Nephron progenitor cell (in vitro differentiated cells): ENCODE measurements around the gene WWTR1.

Source experiments
- DNase-seq: peaks from one replicate; pipeline ENCODE4 v3.0.0; 2021
- H3K27ac Mint-ChIP-seq: 2 replicates; pipeline ENCODE4 v1.8.0; 2021; ENCODE audit warnings: mild to moderate bottlenecking, moderate library complexity, mixed read lengths
- H3K27me3 Mint-ChIP-seq: 2 replicates; pipeline ENCODE4 v1.8.0; 2021; ENCODE audit warnings: mild to moderate bottlenecking, low read depth, mixed read lengths; ENCODE audit not compliant: poor library complexity
- H3K36me3 Mint-ChIP-seq: 2 replicates; pipeline ENCODE4 v1.8.0; 2021; ENCODE audit warnings: low read depth, mixed read lengths
- H3K4me1 Mint-ChIP-seq: 2 replicates; pipeline ENCODE4 v1.8.0; 2021; ENCODE audit warnings: mixed read lengths
- H3K4me3 Mint-ChIP-seq: 2 replicates; pipeline ENCODE4 v1.8.0; 2021; ENCODE audit warnings: mild to moderate bottlenecking, moderate library complexity, mixed read lengths
- H3K9me3 Mint-ChIP-seq: 2 replicates; pipeline ENCODE4 v1.8.0; 2021; ENCODE audit warnings: mild to moderate bottlenecking, moderate library complexity, mixed read lengths
- TF ChIP-seq, protein P1 (sequence below): fragments of 200-600 bp; sonication (generic); IDR thresholded peaks from 2 replicates; pipeline ENCODE4 v1.5.0; 2021; ENCODE audit warnings: antibody characterized with exemption

WWTR1 gene

DNA sequence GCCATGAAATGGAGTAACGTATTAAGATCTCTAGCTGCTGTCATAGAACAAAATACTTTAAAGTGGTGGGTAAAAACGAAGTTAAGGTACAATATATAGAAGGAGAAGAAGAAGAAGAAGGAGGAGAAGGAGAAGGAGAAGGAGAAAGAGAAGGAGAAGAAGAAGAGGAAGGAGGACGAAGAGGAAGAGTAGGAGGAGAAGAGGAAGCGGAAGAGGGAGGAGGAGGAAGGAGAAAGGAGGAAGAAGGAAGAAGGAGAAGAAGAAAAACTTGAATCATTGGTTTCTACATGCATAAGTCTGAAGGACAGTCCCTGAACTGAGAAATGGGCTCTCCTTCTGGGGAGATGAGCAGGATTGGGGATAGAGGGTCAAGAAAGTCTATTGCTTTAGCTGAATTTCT, 22.4 kb downstream of the WWTR1 start:
- peaks cover 6% of the 10 kb centered on the region for H3K9me3 Mint-ChIP-seq
- DNase-seq: no peak
- H3K27me3 Mint-ChIP-seq: no peaks in the 10 kb centered on the region
- H3K4me1 Mint-ChIP-seq: peaks cover 32% of the 10 kb centered on the region
- TF ChIP-seq, protein P1, sequence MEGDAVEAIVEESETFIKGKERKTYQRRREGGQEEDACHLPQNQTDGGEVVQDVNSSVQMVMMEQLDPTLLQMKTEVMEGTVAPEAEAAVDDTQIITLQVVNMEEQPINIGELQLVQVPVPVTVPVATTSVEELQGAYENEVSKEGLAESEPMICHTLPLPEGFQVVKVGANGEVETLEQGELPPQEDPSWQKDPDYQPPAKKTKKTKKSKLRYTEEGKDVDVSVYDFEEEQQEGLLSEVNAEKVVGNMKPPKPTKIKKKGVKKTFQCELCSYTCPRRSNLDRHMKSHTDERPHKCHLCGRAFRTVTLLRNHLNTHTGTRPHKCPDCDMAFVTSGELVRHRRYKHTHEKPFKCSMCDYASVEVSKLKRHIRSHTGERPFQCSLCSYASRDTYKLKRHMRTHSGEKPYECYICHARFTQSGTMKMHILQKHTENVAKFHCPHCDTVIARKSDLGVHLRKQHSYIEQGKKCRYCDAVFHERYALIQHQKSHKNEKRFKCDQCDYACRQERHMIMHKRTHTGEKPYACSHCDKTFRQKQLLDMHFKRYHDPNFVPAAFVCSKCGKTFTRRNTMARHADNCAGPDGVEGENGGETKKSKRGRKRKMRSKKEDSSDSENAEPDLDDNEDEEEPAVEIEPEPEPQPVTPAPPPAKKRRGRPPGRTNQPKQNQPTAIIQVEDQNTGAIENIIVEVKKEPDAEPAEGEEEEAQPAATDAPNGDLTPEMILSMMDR: no peak
- H3K27ac Mint-ChIP-seq: no peak overlapping the region
- H3K36me3 Mint-ChIP-seq: peaks cover 59% of the 10 kb centered on the region
- no peak overlapping the region for H3K4me3 Mint-ChIP-seq

DNA sequence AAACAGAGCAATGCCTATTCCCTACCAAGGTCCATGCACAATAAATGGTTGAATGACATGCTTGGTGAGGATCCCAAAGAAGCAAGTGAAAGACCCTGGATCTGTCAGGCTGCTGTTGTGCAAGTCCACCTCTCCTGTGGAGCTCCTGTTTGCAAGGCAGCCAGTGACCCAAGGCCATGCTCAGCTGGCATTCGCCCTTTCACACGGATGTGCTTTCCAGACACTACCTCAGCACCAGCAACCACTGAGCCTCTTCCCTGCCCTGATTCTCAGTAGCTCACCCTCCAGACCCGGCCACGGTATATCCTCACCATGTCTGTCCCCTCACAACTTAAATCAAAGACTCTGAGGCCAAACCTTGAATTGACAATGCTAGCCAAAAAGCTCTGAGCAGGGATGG, 23.3 kb downstream of the WWTR1 start:
- Mint-ChIP-seq H3K4me1 (peaks cover 32% of the 10 kb centered on the region), H3K9me3 (peaks cover 6% of the 10 kb centered on the region), H3K27ac (no peak overlapping the region), H3K4me3 (no peak overlapping the region), H3K36me3 (peaks cover 57% of the 10 kb centered on the region), H3K27me3 (no peaks in the 10 kb centered on the region)
- TF ChIP-seq, protein P1: no peak
- no peak for DNase-seq

DNA sequence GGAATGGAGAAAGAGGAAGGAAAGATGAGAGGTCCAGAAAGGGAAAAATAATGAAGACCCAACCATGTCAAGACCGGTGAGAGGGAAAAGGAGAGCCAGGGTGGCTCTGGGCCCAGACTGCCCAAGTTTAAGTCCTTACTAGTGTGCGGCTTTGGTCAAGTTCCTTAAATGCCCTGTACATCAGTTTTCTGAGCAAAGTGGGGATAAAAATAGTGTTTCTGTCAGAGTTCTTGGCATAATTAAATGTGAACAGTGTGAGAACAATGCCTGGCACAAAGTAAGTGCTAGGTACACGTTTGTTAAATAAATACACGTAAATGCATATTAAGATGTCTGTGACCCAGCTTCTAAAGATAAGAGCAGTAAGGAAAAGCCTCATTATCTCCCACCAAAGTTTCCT, 23.8 kb downstream of the WWTR1 start:
- DNase-seq: no peak
- Mint-ChIP-seq H3K4me3 (no peak overlapping the region), H3K27ac (no peak overlapping the region), H3K4me1 (peaks cover 32% of the 10 kb centered on the region), H3K27me3 (no peaks in the 10 kb centered on the region), H3K9me3 (peaks cover 10% of the 10 kb centered on the region), H3K36me3 (peaks cover 61% of the 10 kb centered on the region)
- TF ChIP-seq, protein P1: no peak

DNA sequence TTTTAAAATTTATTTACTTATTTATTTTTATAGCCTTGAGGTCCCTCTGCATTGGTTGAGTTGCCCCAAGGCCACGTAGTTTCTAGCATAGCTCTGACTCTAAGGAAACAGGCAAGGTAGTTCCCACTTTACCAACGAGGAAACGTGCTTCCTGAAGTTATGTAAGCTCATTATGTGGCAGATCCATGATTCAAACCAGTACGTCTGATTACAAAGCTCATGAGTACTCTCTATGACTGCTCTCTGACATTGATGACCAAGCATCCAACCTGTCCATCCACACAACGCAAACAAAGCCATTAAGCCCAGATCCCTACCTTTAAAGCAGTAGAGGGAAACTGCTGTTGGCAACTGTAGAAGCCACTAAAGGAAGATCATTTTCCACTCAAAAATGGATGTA, 25.6 kb downstream of the WWTR1 start:
- TF ChIP-seq, protein P1: no peak
- Mint-ChIP-seq H3K27ac (no peak overlapping the region), H3K9me3 (peaks cover 16% of the 10 kb centered on the region), H3K4me3 (no peak overlapping the region), H3K36me3 (peaks cover 66% of the 10 kb centered on the region), H3K4me1 (peaks cover 20% of the 10 kb centered on the region), H3K27me3 (no peaks in the 10 kb centered on the region)
- no peak for DNase-seq

DNA sequence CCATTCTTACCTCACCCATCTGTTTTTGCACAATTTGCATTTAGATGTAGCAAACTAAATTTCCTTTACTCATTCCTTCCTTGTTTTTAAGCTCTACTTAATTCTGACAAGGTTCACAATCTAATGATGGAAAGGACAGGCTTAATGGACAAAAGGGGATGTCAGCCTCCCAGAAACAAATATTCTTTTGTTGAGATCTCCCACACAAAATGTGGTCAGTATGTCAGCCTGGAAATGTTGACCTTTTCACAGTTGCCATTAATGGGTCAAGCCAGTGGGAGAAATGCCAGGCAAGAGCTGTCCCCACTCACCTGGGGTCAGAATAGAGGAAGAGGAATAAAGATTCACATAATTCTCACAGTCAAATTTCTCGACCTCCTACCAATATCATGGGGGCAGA, 27.0 kb downstream of the WWTR1 start:
- Mint-ChIP-seq H3K27me3 (no peaks in the 10 kb centered on the region), H3K4me1 (peaks cover 21% of the 10 kb centered on the region), H3K9me3 (peaks cover 18% of the 10 kb centered on the region), H3K27ac (no peak overlapping the region), H3K4me3 (no peak overlapping the region), H3K36me3 (peaks cover 70% of the 10 kb centered on the region)
- TF ChIP-seq, protein P1: no peak
- DNase-seq: no peak

DNA sequence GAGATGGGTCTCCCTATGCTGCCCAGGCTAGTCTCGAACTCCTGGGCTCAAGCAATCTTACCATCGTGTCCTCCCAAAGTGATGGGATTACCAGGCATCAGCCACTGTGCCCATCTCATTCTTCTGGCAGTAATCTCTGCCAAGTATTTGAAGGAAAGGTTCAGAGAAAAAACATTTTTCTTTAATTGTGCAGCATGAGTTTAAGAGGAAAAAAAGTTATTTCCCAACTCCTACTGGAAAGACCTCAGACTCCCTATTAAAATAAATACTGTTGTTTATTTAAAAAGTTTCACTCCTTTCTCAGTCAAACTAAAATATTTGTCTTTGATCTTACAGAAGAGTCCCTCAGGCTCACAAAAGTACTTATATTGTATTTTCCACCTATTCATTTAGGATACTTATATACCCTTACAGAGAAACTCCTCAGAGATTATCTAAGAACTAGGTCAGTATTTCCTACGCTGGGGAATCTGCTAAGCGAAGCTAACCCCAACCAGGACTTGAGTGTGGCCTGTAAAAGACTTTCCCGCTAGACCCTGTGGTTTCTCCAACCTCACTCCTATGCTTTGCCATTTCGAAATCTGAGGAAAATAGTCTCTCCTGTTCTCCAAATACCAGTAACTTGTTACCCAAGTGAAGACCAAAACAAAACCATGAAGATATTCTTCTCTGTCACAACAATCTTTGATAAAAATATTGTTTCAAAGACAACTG, 28.7 kb downstream of the WWTR1 start:
- DNase-seq: no peak
- Mint-ChIP-seq H3K4me1 (peaks cover 16% of the 10 kb centered on the region), H3K9me3 (peaks cover 18% of the 10 kb centered on the region), H3K4me3 (no peak overlapping the region), H3K27me3 (no peaks in the 10 kb centered on the region), H3K36me3 (peaks cover 62% of the 10 kb centered on the region), H3K27ac (no peak overlapping the region)
- TF ChIP-seq, protein P1: no peak
